ENCODE measurements around the gene AMOTL2. TPM values are rescaled to one million over a fixed set of nuclear protein-coding genes. Genes with fewer than 3 reads are reported as not detected.

AMOTL2 gene
- total RNA-seq, 1 donor from 2014 or later = 129 TPM

- no peak for DNase-seq (ENCODE audit: low spot score)
These were observed 7.9 kb downstream of the AMOTL2 start for GRCh38 chr3:134366221-134366927.

DNA sequence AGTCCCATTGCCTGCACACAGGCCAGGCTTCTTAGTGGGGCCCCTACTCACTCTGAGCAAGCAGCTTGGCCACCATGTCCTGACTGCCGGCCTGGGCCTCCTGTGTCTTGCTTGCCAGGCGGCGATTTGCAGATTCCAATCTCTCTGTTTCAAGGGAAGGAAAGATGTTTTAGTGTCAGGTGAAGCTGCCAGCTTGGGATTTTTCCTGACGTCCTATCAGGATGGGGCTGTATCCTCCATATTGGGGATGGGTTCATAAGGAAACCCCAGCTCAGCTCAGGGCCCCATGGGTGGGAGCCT lies 8.5 kb downstream of the AMOTL2 start:
- DNase-seq (ENCODE audit: low spot score) = no peak

- DNase-seq (ENCODE audit: low spot score) = no peak
These were observed 9.1 kb downstream of the AMOTL2 start for GRCh38 chr3:134364936-134365765.

DNA sequence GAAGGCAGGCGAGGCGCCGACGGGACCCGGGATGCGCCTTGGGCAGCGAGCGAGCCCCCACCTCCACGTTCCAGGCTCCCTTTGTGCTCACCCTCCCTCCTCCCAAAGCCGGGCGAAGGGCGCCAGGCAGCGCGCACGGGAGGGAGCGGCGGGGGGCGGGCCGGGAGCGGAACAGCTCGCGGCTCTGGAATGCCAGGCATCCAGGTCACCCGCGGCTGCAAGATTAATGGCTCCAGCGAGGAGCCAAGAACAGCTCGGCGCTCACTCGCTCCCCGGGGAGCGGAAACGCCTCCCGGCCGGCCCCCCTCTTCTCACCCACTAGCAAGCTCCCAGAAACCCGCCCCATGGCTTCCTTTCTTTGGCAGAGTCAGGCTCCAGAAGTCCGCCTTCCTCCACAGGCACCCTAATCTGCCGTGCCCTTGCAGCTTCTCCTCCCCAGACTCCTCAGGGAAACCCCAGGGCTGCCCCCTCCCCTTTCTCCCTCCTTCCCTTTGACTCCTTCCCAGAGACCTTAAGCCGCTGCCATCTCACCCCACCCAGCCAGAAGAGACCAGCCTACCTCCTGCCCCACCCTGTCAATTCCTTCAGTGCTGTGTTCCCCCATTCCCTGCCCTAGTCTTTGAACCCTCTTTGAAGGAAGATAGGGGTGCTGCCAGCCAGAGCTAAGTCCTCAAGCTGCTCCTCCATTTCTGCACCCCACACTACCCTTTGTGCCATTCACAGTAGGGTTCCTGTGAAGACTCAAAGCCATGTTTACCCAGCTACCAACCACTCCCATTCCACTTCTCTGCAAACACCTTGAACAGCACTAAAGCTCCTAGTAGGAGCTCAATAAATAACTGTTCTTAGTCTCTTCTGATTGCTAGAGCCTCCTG lies 9.9 kb downstream of the AMOTL2 start:
- peak; percentile 95 for DNase-seq (ENCODE audit: low spot score)

DNA sequence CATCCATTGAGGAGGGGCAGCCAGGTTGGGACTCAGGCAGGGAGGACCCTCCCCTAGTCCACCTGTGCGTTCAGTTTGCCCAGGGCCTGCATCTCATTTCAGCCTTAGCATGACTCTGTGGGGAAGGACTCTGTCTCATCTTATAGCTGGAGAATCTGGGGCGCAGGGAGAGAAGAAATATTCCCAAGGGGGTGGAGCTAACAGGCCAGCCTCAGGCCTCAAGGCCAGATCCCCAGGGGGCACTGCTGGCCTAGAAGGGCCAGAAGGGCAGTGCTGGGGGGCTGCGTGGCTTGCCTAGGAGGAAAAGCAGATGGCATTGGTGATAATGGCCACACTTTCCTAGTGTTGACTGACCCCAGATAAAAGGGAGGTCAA lies 10.9 kb downstream of the AMOTL2 start:
- no peak for DNase-seq (ENCODE audit: low spot score)

GRCh38 chr3:134362670-134363380 lies 11.4 kb downstream of the AMOTL2 start:
- DNase-seq (ENCODE audit: low spot score) = no peak

DNA sequence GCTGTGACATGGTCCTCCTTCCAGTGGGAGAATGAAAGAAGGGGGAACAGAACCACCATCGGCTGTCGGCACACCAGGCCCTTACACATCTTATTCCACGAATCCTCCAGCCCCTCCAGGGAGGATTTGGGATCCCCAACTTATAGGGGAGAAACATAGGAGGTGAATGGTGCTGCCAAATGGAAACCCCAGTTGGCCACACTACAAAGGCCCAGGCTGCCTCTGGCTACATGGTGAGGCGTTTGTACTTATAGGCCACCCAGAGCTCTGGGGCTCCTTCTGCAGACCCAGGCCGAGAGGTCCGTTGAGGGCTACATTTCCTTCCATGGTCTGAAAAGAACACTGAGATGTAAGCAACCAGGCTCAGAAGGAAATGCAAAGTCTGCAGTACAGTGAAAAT lies 12.0 kb downstream of the AMOTL2 start:
- DNase-seq (ENCODE audit: low spot score) = no peak

DNA sequence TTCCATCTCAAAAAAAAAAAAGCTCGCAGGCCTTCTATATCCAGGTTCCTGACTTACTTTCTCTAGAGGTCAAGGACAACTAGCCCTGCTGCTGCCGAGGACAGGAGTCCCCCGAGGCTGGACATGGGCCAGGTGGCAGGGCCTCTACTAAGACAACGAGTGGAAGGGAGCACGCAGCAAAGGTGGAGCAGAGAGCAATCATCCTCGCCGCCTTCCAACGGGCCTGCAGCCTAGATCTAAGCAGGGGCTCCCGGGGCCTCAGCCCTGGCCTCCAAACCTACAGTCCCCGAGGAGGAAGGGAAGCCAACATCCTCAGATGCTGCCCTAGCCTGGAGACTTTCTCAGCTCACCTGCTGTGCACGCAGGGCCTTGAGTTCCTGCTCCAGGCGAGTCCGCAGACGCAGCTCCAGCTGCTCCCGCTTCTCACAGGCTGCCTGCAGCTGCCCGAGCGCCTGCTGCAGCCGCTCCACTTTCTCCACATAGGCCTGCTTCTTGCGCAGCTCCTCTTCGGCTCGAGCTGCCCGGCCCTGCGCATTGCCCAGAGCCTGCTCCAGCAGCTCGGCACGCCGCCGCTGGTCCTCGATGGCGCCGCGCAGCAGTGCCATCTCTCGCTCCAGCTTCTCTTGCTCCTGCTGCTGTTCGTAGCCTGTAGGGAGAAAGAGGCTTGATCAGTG lies 12.9 kb downstream of the AMOTL2 start:
- no peak for DNase-seq (ENCODE audit: low spot score)

GRCh38 chr3:134360046-134360445 lies 14.2 kb downstream of the AMOTL2 start:
- no peak for DNase-seq (ENCODE audit: low spot score)

- DNase-seq (ENCODE audit: low spot score) = no peak
These were observed 14.9 kb downstream of the AMOTL2 start for GRCh38 chr3:134359121-134360010.

DNA sequence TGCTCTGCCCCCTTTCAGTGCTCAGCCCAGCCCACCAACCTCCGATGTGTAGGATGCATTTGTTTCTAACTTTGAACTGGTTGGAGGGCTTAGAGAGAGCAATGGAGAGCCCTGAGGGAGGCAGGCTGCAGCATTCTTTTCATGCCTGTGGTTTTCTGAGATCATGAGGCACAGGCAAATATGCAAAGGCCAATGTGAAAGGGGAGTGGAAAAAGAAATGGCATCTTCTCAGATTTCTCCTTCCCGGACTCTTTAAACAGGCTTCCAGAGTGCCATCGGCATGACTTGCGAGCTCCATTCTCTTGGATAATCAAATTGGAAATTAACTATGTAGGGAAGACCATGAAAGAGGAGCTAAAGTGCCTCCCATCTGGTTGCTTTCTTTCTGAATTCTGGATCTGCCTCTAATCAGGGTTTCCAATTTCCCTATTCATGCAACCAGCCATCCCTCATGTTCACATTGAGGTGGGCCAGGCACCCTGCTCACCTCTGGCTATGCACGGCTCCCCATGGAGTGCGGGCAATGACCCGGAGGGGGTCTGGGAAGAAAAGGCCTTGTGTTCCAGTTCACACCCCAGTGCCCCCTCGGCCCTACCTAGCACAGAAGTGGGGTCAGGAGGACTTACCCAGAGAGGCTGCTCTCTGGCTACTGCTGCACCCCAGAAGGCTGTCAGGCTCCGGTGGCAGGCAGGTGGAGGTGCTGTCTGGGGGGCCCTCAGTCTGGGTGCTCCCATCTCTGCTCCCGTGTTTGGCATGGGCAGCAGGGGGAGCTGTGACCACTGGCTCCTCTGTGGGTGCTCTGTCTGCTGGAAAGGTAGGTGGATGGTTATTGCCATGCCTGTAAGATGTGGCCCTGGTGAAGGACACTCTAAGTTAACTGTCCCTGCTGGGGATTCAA lies 16.1 kb downstream of the AMOTL2 start:
- peak; percentile 68 for DNase-seq (ENCODE audit: low spot score)

- no peak for DNase-seq (ENCODE audit: low spot score)
These were observed 16.9 kb downstream of the AMOTL2 start for GRCh38 chr3:134357261-134357913.

DNA sequence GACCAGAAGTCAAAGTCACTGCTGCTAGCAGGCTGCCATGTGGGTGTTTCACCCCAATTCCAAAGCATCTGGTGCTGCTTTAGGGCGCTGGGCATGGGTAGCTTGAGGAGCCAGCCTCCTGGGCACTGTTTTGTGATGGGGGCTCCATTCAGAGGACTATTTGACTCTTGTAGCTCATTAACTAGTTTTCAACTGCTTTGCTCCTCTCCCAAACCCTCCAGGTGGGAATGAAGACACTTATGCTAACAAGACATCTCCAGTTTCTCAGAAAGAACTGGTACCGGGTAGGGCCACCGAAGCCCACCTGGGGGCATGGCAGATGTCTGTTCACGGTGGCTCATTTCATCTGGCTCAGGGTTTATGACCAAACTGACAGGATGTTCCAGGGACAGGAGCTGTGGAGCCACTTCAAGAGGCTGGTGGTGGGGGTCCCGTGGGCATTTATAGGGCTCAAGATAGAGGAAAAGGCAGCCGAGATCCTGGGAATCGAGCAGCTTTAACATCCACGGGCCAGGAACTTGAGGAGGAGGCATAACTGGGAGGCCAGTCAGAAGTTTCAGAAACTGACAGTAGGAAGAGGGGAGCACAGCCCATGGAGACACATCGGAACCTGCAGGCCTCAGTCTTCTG lies 17.7 kb downstream of the AMOTL2 start:
- DNase-seq (ENCODE audit: low spot score) = no peak

DNA sequence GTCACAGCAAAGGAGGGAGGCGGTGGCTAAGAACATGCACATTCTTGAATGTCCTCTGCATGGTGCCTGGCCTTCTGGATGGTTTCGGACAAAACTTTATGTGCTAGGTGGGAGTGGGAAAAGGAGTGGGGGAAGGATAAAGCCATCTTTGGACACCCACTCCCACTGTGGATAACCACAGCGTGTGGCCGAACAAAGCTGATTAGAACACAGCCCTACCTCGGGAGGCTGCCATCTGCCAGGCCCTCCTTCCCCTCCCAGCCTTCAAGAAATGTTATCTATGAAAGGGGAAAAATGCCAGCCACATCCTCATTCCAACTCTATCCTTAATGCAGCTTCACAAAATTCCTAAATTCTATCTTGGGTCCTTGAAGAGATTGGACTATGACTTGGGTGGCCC lies 18.8 kb downstream of the AMOTL2 start:
- DNase-seq (ENCODE audit: low spot score) = no peak

DNA sequence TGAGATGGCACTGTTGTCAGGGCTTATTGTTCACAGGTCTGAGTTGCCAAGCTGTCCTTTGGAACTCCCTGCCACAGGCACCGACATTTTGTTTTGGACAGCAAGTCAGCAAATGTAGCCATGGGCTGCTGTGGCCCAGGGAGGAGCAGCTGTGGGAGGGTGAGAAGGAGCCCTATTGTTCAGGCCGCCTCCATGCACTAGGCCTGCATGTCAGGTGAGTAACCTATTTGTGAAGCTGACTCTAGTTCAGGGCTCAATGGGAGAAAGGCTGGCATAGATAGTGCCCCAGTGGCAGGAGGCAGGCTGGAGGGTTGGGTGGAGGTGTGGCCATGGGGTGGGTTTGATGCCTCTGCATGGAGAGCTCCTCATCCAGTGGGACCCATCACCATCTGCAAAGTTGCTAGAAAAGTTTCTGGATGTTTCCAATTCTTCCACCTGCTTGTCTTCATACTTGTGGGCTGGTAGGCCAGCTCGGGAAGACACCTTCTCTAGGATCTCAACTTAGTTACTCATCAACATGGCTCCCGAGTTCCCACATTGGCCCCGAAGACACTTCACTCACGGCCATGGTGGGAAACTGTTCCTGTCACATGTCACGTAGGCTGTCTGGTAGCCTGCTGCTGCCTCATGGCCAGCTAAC lies 19.5 kb downstream of the AMOTL2 start:
- no peak for DNase-seq (ENCODE audit: low spot score)

DNA sequence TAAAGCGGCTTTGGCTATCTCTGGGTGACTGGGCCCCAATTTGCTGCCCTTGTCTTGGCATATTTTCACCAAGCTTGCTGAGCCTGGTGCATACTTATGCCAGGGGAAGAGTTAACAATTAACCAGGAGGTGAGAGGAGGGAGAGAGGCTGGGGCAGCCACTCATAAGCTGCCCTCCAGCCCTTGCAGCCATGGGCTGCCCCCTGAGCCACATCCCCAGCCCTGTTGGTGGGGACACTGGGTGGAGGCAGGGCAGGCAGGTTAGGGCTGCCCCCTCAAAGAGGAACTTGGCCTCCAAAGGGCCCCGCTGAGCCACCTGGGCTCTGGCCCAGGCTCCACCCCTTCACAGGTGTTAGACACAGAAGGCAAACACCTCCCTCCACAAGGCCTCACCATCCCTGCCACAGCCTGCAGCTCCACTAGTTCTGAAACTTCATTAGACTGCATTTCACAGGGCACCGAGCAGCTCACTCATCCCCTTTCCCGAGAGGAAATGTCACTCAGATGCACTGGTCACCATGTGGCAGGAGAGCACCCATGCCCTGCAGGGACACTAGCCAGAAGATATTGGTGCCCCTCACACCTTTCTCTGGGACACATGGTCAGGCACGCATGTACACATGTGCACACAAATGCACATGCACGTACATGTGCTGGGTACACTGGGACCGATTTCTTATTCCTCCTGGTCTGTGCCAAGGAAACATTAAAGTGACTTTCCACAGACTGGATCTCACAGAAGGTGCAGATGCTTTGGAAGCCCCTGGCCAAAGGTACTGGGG lies 20.2 kb downstream of the AMOTL2 start:
- peak; percentile 66 for DNase-seq (ENCODE audit: low spot score)
